ENCODE data around the gene TSPAN9.

- TF ChIP-seq CTCF (IDR thresholded peaks at IDR 0.05), result no peak
- no peak for TF ChIP-seq POLR2A (IDR thresholded peaks at IDR 0.05)
Measured at GRCh38 chr12:3142386-3142785, 65.2 kb downstream of the TSPAN9 start.
